Measurements from ENCODE around the gene MRM1. TPM values are rescaled to one million over a fixed set of nuclear protein-coding genes. Genes with fewer than 3 reads are reported as not detected.

Gene MRM1
- total and polyA plus RNA-seq, 9 of the 15 experiments (the other 6 are each of a cell fraction or from before 2014, with no cell fraction given), result 0.61 to 28.4 (median 21.5) TPM

GRCh38 chr17:36602030-36602748 is 806 bp downstream of the MRM1 start (continued):
- TF ChIP-seq PTBP1 (IDR thresholded peaks at IDR 0.05; ENCODE audit: low read depth, low read length) (no peak), SOX6 (IDR thresholded peaks at IDR 0.05) (no peak), HNRNPK (IDR thresholded peaks at IDR 0.05; ENCODE audit: low read depth, low read length, poor library complexity, severe bottlenecking) (no peak), NR2F6 (CRISPR knock-in tag; IDR thresholded peaks at IDR 0.05) (no peak), PKNOX1 (IDR thresholded peaks at IDR 0.05) (peak; percentile 22; the same call in 1 of the 2 replicates), ZNF507 (tag; conservative IDR thresholded peaks at IDR 0.05) (no peak)
- TF ChIP-seq, protein P1, sequence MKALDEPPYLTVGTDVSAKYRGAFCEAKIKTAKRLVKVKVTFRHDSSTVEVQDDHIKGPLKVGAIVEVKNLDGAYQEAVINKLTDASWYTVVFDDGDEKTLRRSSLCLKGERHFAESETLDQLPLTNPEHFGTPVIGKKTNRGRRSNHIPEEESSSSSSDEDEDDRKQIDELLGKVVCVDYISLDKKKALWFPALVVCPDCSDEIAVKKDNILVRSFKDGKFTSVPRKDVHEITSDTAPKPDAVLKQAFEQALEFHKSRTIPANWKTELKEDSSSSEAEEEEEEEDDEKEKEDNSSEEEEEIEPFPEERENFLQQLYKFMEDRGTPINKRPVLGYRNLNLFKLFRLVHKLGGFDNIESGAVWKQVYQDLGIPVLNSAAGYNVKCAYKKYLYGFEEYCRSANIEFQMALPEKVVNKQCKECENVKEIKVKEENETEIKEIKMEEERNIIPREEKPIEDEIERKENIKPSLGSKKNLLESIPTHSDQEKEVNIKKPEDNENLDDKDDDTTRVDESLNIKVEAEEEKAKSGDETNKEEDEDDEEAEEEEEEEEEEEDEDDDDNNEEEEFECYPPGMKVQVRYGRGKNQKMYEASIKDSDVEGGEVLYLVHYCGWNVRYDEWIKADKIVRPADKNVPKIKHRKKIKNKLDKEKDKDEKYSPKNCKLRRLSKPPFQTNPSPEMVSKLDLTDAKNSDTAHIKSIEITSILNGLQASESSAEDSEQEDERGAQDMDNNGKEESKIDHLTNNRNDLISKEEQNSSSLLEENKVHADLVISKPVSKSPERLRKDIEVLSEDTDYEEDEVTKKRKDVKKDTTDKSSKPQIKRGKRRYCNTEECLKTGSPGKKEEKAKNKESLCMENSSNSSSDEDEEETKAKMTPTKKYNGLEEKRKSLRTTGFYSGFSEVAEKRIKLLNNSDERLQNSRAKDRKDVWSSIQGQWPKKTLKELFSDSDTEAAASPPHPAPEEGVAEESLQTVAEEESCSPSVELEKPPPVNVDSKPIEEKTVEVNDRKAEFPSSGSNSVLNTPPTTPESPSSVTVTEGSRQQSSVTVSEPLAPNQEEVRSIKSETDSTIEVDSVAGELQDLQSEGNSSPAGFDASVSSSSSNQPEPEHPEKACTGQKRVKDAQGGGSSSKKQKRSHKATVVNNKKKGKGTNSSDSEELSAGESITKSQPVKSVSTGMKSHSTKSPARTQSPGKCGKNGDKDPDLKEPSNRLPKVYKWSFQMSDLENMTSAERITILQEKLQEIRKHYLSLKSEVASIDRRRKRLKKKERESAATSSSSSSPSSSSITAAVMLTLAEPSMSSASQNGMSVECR (CRISPR knock-in tag; IDR thresholded peaks at IDR 0.05), result no peak
- TF ChIP-seq, protein P2, sequence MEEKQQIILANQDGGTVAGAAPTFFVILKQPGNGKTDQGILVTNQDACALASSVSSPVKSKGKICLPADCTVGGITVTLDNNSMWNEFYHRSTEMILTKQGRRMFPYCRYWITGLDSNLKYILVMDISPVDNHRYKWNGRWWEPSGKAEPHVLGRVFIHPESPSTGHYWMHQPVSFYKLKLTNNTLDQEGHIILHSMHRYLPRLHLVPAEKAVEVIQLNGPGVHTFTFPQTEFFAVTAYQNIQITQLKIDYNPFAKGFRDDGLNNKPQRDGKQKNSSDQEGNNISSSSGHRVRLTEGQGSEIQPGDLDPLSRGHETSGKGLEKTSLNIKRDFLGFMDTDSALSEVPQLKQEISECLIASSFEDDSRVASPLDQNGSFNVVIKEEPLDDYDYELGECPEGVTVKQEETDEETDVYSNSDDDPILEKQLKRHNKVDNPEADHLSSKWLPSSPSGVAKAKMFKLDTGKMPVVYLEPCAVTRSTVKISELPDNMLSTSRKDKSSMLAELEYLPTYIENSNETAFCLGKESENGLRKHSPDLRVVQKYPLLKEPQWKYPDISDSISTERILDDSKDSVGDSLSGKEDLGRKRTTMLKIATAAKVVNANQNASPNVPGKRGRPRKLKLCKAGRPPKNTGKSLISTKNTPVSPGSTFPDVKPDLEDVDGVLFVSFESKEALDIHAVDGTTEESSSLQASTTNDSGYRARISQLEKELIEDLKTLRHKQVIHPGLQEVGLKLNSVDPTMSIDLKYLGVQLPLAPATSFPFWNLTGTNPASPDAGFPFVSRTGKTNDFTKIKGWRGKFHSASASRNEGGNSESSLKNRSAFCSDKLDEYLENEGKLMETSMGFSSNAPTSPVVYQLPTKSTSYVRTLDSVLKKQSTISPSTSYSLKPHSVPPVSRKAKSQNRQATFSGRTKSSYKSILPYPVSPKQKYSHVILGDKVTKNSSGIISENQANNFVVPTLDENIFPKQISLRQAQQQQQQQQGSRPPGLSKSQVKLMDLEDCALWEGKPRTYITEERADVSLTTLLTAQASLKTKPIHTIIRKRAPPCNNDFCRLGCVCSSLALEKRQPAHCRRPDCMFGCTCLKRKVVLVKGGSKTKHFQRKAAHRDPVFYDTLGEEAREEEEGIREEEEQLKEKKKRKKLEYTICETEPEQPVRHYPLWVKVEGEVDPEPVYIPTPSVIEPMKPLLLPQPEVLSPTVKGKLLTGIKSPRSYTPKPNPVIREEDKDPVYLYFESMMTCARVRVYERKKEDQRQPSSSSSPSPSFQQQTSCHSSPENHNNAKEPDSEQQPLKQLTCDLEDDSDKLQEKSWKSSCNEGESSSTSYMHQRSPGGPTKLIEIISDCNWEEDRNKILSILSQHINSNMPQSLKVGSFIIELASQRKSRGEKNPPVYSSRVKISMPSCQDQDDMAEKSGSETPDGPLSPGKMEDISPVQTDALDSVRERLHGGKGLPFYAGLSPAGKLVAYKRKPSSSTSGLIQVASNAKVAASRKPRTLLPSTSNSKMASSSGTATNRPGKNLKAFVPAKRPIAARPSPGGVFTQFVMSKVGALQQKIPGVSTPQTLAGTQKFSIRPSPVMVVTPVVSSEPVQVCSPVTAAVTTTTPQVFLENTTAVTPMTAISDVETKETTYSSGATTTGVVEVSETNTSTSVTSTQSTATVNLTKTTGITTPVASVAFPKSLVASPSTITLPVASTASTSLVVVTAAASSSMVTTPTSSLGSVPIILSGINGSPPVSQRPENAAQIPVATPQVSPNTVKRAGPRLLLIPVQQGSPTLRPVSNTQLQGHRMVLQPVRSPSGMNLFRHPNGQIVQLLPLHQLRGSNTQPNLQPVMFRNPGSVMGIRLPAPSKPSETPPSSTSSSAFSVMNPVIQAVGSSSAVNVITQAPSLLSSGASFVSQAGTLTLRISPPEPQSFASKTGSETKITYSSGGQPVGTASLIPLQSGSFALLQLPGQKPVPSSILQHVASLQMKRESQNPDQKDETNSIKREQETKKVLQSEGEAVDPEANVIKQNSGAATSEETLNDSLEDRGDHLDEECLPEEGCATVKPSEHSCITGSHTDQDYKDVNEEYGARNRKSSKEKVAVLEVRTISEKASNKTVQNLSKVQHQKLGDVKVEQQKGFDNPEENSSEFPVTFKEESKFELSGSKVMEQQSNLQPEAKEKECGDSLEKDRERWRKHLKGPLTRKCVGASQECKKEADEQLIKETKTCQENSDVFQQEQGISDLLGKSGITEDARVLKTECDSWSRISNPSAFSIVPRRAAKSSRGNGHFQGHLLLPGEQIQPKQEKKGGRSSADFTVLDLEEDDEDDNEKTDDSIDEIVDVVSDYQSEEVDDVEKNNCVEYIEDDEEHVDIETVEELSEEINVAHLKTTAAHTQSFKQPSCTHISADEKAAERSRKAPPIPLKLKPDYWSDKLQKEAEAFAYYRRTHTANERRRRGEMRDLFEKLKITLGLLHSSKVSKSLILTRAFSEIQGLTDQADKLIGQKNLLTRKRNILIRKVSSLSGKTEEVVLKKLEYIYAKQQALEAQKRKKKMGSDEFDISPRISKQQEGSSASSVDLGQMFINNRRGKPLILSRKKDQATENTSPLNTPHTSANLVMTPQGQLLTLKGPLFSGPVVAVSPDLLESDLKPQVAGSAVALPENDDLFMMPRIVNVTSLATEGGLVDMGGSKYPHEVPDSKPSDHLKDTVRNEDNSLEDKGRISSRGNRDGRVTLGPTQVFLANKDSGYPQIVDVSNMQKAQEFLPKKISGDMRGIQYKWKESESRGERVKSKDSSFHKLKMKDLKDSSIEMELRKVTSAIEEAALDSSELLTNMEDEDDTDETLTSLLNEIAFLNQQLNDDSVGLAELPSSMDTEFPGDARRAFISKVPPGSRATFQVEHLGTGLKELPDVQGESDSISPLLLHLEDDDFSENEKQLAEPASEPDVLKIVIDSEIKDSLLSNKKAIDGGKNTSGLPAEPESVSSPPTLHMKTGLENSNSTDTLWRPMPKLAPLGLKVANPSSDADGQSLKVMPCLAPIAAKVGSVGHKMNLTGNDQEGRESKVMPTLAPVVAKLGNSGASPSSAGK (IDR thresholded peaks at IDR 0.05), result no peak
